Stomach (tissue), 4 donors: Measurements from ENCODE around the gene TUB.

ENCODE experiments used
- EP300 ChIP-seq: sonication (generic); formaldehyde crosslinking; IDR thresholded peaks from one replicate; pipeline ENCODE4 v1.6.1; 2017; ENCODE audit warnings: antibody characterized with exemption
- POLR2AphosphoS5 ChIP-seq, 3 donors: sonication (generic); formaldehyde crosslinking; IDR thresholded peaks; one replicate each; pipeline ENCODE4 v1.6.1; 2016; ENCODE audit warnings: antibody characterized with exemption in 3 of 3
- TF ChIP-seq, protein P1 (sequence below), 7 experiments: fragments of 450-650 bp in 4 of 7; fragments of 200-600 bp in 3 of 7; sonication (generic) in 3 of 7; IDR thresholded peaks; one replicate each; pipeline ENCODE4 v1.5.1; 2016 to 2019; ENCODE audit warnings: antibody characterized with exemption in 7 of 7, control low read depth in 2 of 7, mild to moderate bottlenecking in 1 of 7

DNA sequence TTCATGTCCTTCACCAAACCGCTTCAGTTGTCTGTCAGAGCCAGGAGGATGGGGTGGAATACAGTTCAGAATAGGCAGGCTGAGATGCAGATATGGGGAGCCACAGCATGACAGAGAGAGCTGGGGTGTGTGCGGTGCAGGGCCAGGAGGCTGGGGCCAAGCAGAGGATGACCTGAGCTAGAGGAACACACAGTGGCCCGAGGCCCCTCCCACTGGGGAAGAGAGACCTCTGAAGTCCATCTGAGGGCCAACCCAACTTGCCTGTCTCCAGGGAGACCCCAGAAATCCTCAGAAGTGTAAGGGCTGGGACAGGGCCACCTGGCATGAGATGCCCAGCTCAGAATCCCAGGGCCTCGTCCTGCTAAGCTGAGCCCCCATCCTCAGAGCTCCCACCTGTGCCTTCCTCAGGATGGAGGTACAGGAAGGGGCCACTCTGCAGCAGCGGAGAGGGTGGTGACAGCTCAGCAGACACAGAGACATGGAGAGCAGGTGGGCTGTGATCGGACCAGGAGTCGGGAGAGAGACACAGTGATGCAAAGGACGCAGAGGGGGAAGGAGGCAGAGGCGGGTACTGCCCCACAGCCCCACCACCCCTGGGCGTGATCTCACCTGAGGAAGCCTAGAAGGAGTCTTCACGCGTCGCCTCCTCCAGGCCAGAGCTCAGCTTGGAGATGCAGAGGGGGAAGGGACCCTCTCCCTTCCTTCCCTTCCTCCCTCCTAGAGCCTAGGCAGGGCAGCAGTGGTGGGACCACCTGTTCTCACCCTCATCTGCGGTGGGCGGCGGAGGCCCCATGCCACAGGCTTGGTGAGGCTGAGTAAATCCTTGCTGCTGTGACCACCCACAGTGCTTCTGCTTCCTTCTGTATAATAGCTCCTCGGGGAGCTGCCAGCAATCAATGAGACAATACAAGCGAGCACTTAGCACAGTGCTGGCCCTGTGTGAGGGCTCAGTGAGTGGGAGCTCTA lies 9.1 kb upstream of the TUB start:
- TF ChIP-seq, protein P1, sequence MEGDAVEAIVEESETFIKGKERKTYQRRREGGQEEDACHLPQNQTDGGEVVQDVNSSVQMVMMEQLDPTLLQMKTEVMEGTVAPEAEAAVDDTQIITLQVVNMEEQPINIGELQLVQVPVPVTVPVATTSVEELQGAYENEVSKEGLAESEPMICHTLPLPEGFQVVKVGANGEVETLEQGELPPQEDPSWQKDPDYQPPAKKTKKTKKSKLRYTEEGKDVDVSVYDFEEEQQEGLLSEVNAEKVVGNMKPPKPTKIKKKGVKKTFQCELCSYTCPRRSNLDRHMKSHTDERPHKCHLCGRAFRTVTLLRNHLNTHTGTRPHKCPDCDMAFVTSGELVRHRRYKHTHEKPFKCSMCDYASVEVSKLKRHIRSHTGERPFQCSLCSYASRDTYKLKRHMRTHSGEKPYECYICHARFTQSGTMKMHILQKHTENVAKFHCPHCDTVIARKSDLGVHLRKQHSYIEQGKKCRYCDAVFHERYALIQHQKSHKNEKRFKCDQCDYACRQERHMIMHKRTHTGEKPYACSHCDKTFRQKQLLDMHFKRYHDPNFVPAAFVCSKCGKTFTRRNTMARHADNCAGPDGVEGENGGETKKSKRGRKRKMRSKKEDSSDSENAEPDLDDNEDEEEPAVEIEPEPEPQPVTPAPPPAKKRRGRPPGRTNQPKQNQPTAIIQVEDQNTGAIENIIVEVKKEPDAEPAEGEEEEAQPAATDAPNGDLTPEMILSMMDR (IDR thresholded peaks at IDR 0.05): no peak
- no peak for TF ChIP-seq EP300
- TF ChIP-seq POLR2AphosphoS5 (IDR thresholded peaks at IDR 0.05): no peak
